Stimulated activated memory B cell treated with anti-CD40 and anti-IgM and Interleukin-4, amounts not matched to agents 10 μg/mL and 1 μg/mL and 100 μg/mL, for 72 hours (primary cell): ENCODE results near the gene RAB3GAP1.
"Not testable (repeated sequence)": the region's sequence is repeated elsewhere in the genome, so short reads cannot be mapped to it uniquely, and the experiment has no call there.

Experiments used
- ATAC-seq: fragments of 150-1000 bp; cut with Tn5 transposase; 2 replicates; pipeline ENCODE4 v1.10.0; 2021
- H3K27ac Mint-ChIP-seq: one replicate; pipeline ENCODE4 v1.8.0; 2022; ENCODE audit warnings: mild to moderate bottlenecking, mixed read lengths
- H3K27me3 Mint-ChIP-seq: one replicate; pipeline ENCODE4 v1.8.0; 2022; ENCODE audit warnings: mixed read lengths
- H3K36me3 Mint-ChIP-seq: one replicate; pipeline ENCODE4 v1.8.0; 2022; ENCODE audit warnings: mixed read lengths
- H3K4me1 Mint-ChIP-seq: one replicate; pipeline ENCODE4 v1.8.0; 2022; ENCODE audit warnings: mixed read lengths
- H3K4me3 Mint-ChIP-seq: one replicate; pipeline ENCODE4 v1.8.0; 2022; ENCODE audit warnings: mild to moderate bottlenecking, moderate library complexity, mixed read lengths
- H3K9me3 Mint-ChIP-seq: one replicate; pipeline ENCODE4 v1.8.0; 2022; ENCODE audit warnings: mixed read lengths

Gene RAB3GAP1

GRCh38 chr2:135119582-135119981, 67.5 kb downstream of the RAB3GAP1 start:
- Mint-ChIP-seq H3K9me3 (peaks cover 8% of the 10 kb centered on the region), H3K4me1 (peaks cover 5% of the 10 kb centered on the region), H3K4me3 (no peak overlapping the region), H3K27me3 (no peaks in the 10 kb centered on the region), H3K36me3 (peaks cover 49% of the 10 kb centered on the region), H3K27ac (no peak overlapping the region)
- no peak for ATAC-seq

DNA sequence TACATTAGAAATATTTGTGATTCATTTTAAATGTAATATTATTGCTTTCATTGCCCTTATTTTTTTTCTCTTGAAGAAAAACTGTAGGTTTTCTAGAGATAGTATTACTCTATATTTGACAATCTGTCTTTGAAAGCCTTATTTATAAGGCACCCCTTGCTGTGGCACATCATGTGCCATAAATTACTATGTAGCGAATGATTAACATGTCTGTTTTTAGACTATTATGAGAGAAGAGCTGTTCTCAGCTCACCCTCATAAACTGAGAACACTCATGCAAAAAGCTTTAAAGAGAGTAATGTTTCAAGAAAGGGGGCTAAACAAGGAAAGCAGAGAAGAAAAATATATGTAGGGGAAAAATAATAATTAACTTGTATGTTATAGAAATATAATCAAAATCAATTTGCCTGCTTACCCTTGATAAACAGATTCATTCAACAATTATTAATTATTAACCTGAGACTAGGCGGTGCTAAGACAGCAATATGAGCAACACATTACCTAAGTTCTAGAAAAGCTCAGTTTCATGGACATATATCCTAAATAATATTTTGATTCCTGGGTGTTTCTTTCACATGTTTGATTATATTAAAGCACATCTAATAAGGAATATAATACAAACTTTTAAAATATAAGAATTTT, 69.0 kb downstream of the RAB3GAP1 start:
- Mint-ChIP-seq H3K27me3 (no peaks in the 10 kb centered on the region), H3K4me1 (peaks cover 5% of the 10 kb centered on the region), H3K27ac (no peak overlapping the region), H3K9me3 (peaks cover 8% of the 10 kb centered on the region), H3K4me3 (no peak overlapping the region), H3K36me3 (peaks cover 51% of the 10 kb centered on the region)
- no peak for ATAC-seq

DNA sequence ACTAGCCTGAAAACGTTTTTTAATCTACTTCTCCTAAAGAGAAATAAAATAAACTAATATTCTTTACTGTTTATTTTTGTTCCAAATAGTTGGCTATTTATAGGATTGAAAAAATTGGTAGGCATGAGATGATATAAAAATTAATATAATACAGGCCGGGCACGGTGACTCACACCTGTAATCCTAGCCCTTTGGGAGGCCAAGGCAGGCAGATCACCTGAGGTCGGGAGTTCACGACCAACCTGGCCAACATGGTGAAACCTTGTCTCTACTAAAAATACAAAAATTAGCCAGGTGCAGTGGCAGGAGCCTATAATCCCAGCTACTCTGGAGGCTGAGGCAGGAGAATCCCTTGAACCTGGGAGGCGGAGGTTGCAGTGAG, 69.6 kb downstream of the RAB3GAP1 start:
- H3K27ac Mint-ChIP-seq, H3K4me3 Mint-ChIP-seq, ATAC-seq, H3K9me3 Mint-ChIP-seq, H3K4me1 Mint-ChIP-seq, H3K27me3 Mint-ChIP-seq: not testable (repeated sequence)
- H3K36me3 Mint-ChIP-seq = peaks cover 55% of the 10 kb centered on the region

GRCh38 chr2:135124924-135125886, 73.1 kb downstream of the RAB3GAP1 start:
- no peaks in the 10 kb centered on the region for H3K4me1 Mint-ChIP-seq
- H3K9me3 Mint-ChIP-seq = no peaks in the 10 kb centered on the region
- ATAC-seq = no peak
- H3K27ac Mint-ChIP-seq = no peak overlapping the region
- peaks cover 51% of the 10 kb centered on the region for H3K36me3 Mint-ChIP-seq
- no peaks in the 10 kb centered on the region for H3K27me3 Mint-ChIP-seq
- no peak overlapping the region for H3K4me3 Mint-ChIP-seq

DNA sequence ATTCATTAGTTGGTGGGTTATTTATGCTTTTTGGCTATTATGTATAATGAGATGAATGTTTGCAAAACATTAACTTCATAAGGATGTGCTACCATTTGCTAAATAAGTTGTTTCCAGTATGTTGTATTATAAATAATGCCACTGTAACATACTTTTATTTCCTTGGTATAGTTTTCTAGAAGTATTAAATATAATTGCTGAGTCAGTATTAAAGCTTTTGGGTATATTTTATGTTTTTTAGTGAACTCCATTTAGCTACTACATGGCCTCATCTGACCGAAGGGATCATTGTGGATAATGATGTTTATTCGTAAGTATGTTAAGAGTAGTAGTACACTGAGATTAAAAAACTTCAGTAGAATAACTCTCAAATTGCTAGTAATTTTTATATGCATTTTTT, 73.8 kb downstream of the RAB3GAP1 start:
- Mint-ChIP-seq H3K9me3 (no peaks in the 10 kb centered on the region), H3K36me3 (peaks cover 49% of the 10 kb centered on the region), H3K4me1 (no peaks in the 10 kb centered on the region), H3K27ac (no peak overlapping the region), H3K4me3 (no peak overlapping the region), H3K27me3 (no peaks in the 10 kb centered on the region)
- no peak for ATAC-seq

DNA sequence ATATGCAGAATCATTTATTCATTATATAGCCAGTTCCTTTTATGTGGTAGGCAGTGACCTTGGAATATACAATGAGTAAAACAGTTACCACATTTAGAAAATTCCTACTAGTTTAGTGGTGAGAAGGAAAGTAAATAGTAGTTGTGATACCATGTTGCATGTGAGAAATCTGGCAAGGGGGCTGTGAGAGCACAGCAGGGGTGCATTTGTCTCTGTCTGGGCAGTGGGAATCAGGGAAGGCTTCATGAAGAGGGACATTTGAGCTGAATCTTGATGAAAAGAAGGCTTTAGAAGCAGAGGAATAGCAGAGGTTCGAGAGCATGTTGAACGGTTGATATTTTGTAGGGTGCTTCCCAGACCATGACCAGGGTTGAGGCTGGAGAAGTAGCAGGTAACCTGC, 78.7 kb downstream of the RAB3GAP1 start:
- ATAC-seq = no peak
- no peak overlapping the region for H3K27ac Mint-ChIP-seq
- no peaks in the 10 kb centered on the region for H3K9me3 Mint-ChIP-seq
- no peak overlapping the region for H3K4me3 Mint-ChIP-seq
- peaks cover 60% of the 10 kb centered on the region for H3K36me3 Mint-ChIP-seq
- H3K4me1 Mint-ChIP-seq = no peaks in the 10 kb centered on the region
- no peaks in the 10 kb centered on the region for H3K27me3 Mint-ChIP-seq

GRCh38 chr2:135132314-135132713, 80.2 kb downstream of the RAB3GAP1 start:
- peaks cover 64% of the 10 kb centered on the region for H3K36me3 Mint-ChIP-seq
- ATAC-seq = no peak
- no peak overlapping the region for H3K27ac Mint-ChIP-seq

DNA sequence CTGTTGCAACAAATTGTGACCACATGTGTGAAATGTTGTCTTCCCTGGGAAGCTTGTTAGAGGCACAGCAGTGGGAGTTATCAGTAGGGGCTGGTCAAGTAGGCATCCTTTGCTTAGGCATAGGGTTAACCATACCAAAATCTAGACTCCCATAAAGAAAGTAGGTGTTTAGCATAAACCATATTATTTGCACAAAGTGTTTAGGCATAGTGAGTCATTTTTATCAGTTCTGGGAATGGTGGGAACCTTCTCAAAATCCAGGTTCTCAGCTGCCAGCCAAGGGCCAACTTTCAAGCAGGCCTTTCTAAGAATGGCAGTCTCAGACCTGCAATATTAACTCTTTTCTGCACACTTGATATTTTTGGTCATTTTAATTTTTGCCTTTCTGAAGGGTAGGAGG, 88.5 kb downstream of the RAB3GAP1 start:
- ATAC-seq = no peak
- H3K4me3 Mint-ChIP-seq = no peak overlapping the region
- H3K27me3 Mint-ChIP-seq = no peaks in the 10 kb centered on the region
- peaks cover 80% of the 10 kb centered on the region for H3K36me3 Mint-ChIP-seq
- no peaks in the 10 kb centered on the region for H3K4me1 Mint-ChIP-seq
- peaks cover 12% of the 10 kb centered on the region for H3K9me3 Mint-ChIP-seq
- H3K27ac Mint-ChIP-seq = no peak overlapping the region

More at GRCh38 chr2:135132314-135132713, 80.2 kb downstream of the RAB3GAP1 start:
- Mint-ChIP-seq H3K9me3 (no peaks in the 10 kb centered on the region), H3K4me3 (no peak overlapping the region), H3K27me3 (no peaks in the 10 kb centered on the region), H3K4me1 (no peaks in the 10 kb centered on the region)

DNA sequence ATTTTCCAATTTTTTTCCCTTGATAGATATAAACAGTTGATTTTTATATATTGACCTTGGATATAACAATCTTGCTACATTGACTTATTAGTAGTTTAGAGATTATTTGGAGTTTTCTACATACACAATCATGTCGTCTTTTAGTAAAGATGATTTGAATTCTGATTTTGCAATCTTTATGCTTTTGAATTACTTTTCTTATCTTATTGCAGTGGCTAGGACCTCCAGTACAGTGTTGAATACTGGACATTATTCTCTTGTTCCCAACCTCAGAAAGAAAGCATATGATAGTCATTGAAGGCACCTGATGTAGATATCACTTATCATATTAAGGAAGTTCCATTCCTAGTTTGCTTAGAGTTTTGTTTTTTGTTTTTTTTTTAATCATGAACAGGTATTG, 90.2 kb downstream of the RAB3GAP1 start:
- no peaks in the 10 kb centered on the region for H3K27me3 Mint-ChIP-seq
- peaks cover 12% of the 10 kb centered on the region for H3K9me3 Mint-ChIP-seq
- no peak overlapping the region for H3K27ac Mint-ChIP-seq
- H3K36me3 Mint-ChIP-seq = peaks cover 69% of the 10 kb centered on the region
- H3K4me1 Mint-ChIP-seq = no peaks in the 10 kb centered on the region
- no peak overlapping the region for H3K4me3 Mint-ChIP-seq
- ATAC-seq = no peak

DNA sequence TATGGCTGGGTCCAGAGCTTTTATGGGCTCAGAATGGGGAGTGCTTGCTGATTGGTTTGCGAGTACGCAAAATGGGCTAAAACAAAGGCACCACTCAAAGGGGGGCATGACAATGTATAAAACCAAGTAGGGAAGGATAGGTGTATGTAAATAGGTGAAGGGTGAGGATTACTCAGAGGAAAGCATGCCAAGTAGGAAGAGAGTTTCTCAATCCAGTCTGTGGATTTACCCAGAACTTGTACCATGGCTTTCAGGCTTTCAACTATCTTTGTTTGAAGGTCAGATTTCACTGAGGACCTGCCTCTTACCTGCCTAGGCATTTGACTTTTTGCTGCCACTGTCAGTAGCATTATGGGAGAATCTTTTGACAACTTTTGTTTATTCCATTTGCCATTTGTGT, 92.3 kb downstream of the RAB3GAP1 start:
- Mint-ChIP-seq H3K4me1 (no peaks in the 10 kb centered on the region), H3K27ac (no peak overlapping the region), H3K9me3 (peaks cover 12% of the 10 kb centered on the region), H3K36me3 (peaks cover 63% of the 10 kb centered on the region), H3K4me3 (no peak overlapping the region), H3K27me3 (no peaks in the 10 kb centered on the region)
- no peak for ATAC-seq

- H3K27ac Mint-ChIP-seq = no peak overlapping the region
- H3K4me1 Mint-ChIP-seq = peaks cover 2% of the 10 kb centered on the region
- H3K4me3 Mint-ChIP-seq = no peak overlapping the region
- H3K27me3 Mint-ChIP-seq = no peaks in the 10 kb centered on the region
- no peak for ATAC-seq
- peaks cover under 1% of the 10 kb centered on the region for H3K9me3 Mint-ChIP-seq
- H3K36me3 Mint-ChIP-seq = peaks cover 44% of the 10 kb centered on the region
Measured at GRCh38 chr2:135149251-135149650, 97.2 kb downstream of the RAB3GAP1 start.

- Mint-ChIP-seq H3K27ac (no peak overlapping the region), H3K27me3 (no peaks in the 10 kb centered on the region), H3K9me3 (no peaks in the 10 kb centered on the region), H3K36me3 (peaks cover 48% of the 10 kb centered on the region), H3K4me3 (no peak overlapping the region), H3K4me1 (peaks cover 17% of the 10 kb centered on the region)
- no peak for ATAC-seq
Measured at GRCh38 chr2:135150725-135151124, 98.6 kb downstream of the RAB3GAP1 start.

DNA sequence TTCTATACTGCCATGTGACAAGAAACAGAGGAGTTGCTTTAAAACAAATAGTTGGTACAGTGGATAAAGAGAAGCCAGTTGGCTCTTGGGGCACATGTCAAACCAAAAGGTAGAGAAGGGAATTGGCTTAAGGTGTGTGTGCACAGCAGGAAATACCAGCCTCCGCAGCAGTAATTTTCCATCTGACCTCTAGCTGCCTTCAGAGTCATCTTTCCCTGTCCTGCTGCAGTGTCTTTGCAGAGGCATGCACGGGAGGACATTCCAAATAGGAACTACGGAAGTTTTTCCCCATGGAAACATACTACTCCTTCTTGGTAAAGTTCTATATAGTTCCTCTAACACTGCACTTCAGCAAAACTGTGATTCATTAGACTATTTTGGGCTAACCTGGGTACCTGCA, 99.5 kb downstream of the RAB3GAP1 start:
- ATAC-seq = no peak
- Mint-ChIP-seq H3K27me3 (no peaks in the 10 kb centered on the region), H3K4me1 (peaks cover 18% of the 10 kb centered on the region), H3K36me3 (peaks cover 49% of the 10 kb centered on the region), H3K4me3 (no peak overlapping the region), H3K9me3 (no peaks in the 10 kb centered on the region), H3K27ac (no peak overlapping the region)

- peaks cover 52% of the 10 kb centered on the region for H3K36me3 Mint-ChIP-seq
- H3K4me1 Mint-ChIP-seq = peaks cover 18% of the 10 kb centered on the region
- no peaks in the 10 kb centered on the region for H3K27me3 Mint-ChIP-seq
- no peak overlapping the region for H3K4me3 Mint-ChIP-seq
- no peaks in the 10 kb centered on the region for H3K9me3 Mint-ChIP-seq
- no peak overlapping the region for H3K27ac Mint-ChIP-seq
- ATAC-seq = no peak
Measured at GRCh38 chr2:135152361-135152760, 100.3 kb downstream of the RAB3GAP1 start.

DNA sequence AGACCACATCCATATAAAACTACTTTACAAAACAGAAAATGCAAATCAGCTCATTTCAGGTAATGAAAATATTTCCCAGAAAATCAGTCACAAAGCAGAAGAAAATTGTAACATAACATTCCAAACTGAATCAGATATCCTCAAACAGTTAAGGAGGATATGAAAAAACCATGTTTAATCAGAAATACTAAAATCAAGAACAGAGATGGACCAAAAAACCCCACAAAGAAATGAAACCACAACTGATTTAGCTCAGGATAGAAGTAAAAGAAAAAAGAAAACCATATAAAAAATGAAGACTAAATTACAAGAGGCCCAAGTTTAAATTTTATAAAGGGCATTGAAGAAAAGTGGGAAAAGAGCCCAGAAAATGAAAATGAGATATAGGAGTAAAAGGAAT, 102.9 kb downstream of the RAB3GAP1 start:
- Mint-ChIP-seq H3K4me1 (peaks cover 18% of the 10 kb centered on the region), H3K4me3 (no peak overlapping the region), H3K9me3 (no peaks in the 10 kb centered on the region), H3K27ac (peak overlapping the region; percentile 57), H3K27me3 (no peaks in the 10 kb centered on the region), H3K36me3 (peaks cover 78% of the 10 kb centered on the region)
- ATAC-seq = no peak

- H3K27ac Mint-ChIP-seq = no peak overlapping the region
- H3K36me3 Mint-ChIP-seq = peaks cover 76% of the 10 kb centered on the region
- H3K4me3 Mint-ChIP-seq = no peak overlapping the region
- H3K9me3 Mint-ChIP-seq = no peaks in the 10 kb centered on the region
- ATAC-seq = no peak
- H3K4me1 Mint-ChIP-seq = peaks cover 18% of the 10 kb centered on the region
- no peaks in the 10 kb centered on the region for H3K27me3 Mint-ChIP-seq
Measured at GRCh38 chr2:135157856-135158255, 105.8 kb downstream of the RAB3GAP1 start.
